IPS DF 6.9 (cell line): Measurements from ENCODE around the gene TELO2.

Source experiments
- DNase-seq: peaks from one replicate; pipeline ENCODE4 v3.0.0-alpha.2; 2013; ENCODE audit warnings: low read depth, low spot score
- H3K27ac ChIP-seq: one replicate; pipeline ENCODE4 v1.5.1; 2013; ENCODE audit warnings: low read length, control low read depth
- H3K27me3 ChIP-seq: 2 replicates; pipeline ENCODE4 v1.6.1; 2013; ENCODE audit warnings: mild to moderate bottlenecking, low read length; ENCODE audit not compliant: control insufficient read depth, insufficient read depth
- H3K36me3 ChIP-seq: 2 replicates; pipeline ENCODE4 v1.6.1; 2013; ENCODE audit warnings: low read length; ENCODE audit not compliant: control insufficient read depth, insufficient read depth
- H3K4me1 ChIP-seq: 2 replicates; pipeline ENCODE4 v1.6.1; 2013; ENCODE audit warnings: low read length; ENCODE audit not compliant: control insufficient read depth, insufficient read depth
- H3K4me3 ChIP-seq: 2 replicates; pipeline ENCODE4 v1.5.1; 2013; ENCODE audit warnings: mild to moderate bottlenecking, low read length
- H3K9me3 ChIP-seq: 2 replicates; pipeline ENCODE4 v1.6.1; 2013; ENCODE audit warnings: low read length, inconsistent platforms; ENCODE audit not compliant: control insufficient read depth, insufficient read depth
- WGBS: extraction: QIAGEN DNeasy Blood & Tissue Kit; methylation state at CpG from one replicate; pipeline ENCODE4 v1.1.7; 2013; ENCODE audit warnings: mixed read lengths, missing lambda C conversion rate; ENCODE audit not compliant: insufficient read length, insufficient coverage; 5-methylcytosine and 5-hydroxymethylcytosine counted together

TELO2 gene

GRCh38 chr16:1450218-1450617, 42.9 kb upstream of the TELO2 start:
- H3K4me3 ChIP-seq: no peak overlapping the region
- H3K27ac ChIP-seq: no peak overlapping the region
- no peaks in the 10 kb centered on the region for H3K27me3 ChIP-seq
- no peaks in the 10 kb centered on the region for H3K4me1 ChIP-seq
- H3K9me3 ChIP-seq: no peaks in the 10 kb centered on the region
- DNase-seq: no peak
- H3K36me3 ChIP-seq: peaks cover 59% of the 10 kb centered on the region
- WGBS: no CpG with 5 or more reads among the region's 29 CpGs

- Histone ChIP-seq H3K36me3 (peaks cover 61% of the 10 kb centered on the region), H3K9me3 (no peaks in the 10 kb centered on the region), H3K4me1 (no peaks in the 10 kb centered on the region), H3K27ac (no peak overlapping the region), H3K27me3 (no peaks in the 10 kb centered on the region), H3K4me3 (no peak overlapping the region)
- DNase-seq: no peak
- no CpG with 5 or more reads among the region's 21 CpGs for WGBS
These were observed 42.3 kb upstream of the TELO2 start for GRCh38 chr16:1450841-1451240.

GRCh38 chr16:1451702-1452392, 41.3 kb upstream of the TELO2 start:
- H3K36me3 ChIP-seq: peaks cover 52% of the 10 kb centered on the region
- WGBS: no CpG with 5 or more reads among the region's 34 CpGs
- H3K4me1 ChIP-seq: no peaks in the 10 kb centered on the region
- H3K4me3 ChIP-seq: no peak overlapping the region
- H3K9me3 ChIP-seq: no peaks in the 10 kb centered on the region
- no peak overlapping the region for H3K27ac ChIP-seq
- H3K27me3 ChIP-seq: no peaks in the 10 kb centered on the region
- DNase-seq: no peak

GRCh38 chr16:1452530-1452929, 40.6 kb upstream of the TELO2 start:
- H3K27ac ChIP-seq: no peak overlapping the region
- DNase-seq: no peak
- H3K4me1 ChIP-seq: no peaks in the 10 kb centered on the region
- no peaks in the 10 kb centered on the region for H3K9me3 ChIP-seq
- H3K4me3 ChIP-seq: no peak overlapping the region
- H3K36me3 ChIP-seq: peaks cover 50% of the 10 kb centered on the region
- WGBS: no CpG with 5 or more reads among the region's 20 CpGs
- H3K27me3 ChIP-seq: no peaks in the 10 kb centered on the region

- Histone ChIP-seq H3K27me3 (no peaks in the 10 kb centered on the region), H3K9me3 (no peaks in the 10 kb centered on the region), H3K4me3 (no peak overlapping the region), H3K27ac (no peak overlapping the region), H3K36me3 (peaks cover 45% of the 10 kb centered on the region), H3K4me1 (no peaks in the 10 kb centered on the region)
- no CpG with 5 or more reads among the region's 19 CpGs for WGBS
- no peak for DNase-seq
These were observed 39.8 kb upstream of the TELO2 start for GRCh38 chr16:1453316-1453715.

GRCh38 chr16:1454561-1454960, 38.6 kb upstream of the TELO2 start:
- H3K36me3 ChIP-seq: peaks cover 40% of the 10 kb centered on the region

GRCh38 chr16:1455190-1456171, 37.7 kb upstream of the TELO2 start:
- Histone ChIP-seq H3K27ac (no peak overlapping the region), H3K4me1 (no peaks in the 10 kb centered on the region), H3K27me3 (no peaks in the 10 kb centered on the region), H3K9me3 (no peaks in the 10 kb centered on the region), H3K36me3 (peaks cover 44% of the 10 kb centered on the region), H3K4me3 (no peak overlapping the region)
- WGBS: no CpG with 5 or more reads among the region's 41 CpGs
- no peak for DNase-seq

More at GRCh38 chr16:1454561-1454960, 38.6 kb upstream of the TELO2 start:
- H3K9me3 ChIP-seq: no peaks in the 10 kb centered on the region
- H3K27me3 ChIP-seq: no peaks in the 10 kb centered on the region
- WGBS: no CpG with 5 or more reads among the region's 17 CpGs
- DNase-seq: no peak
- no peak overlapping the region for H3K4me3 ChIP-seq
- no peaks in the 10 kb centered on the region for H3K4me1 ChIP-seq
- no peak overlapping the region for H3K27ac ChIP-seq

- no peak overlapping the region for H3K4me3 ChIP-seq
- no peaks in the 10 kb centered on the region for H3K9me3 ChIP-seq
- H3K27ac ChIP-seq: no peak overlapping the region
- no peaks in the 10 kb centered on the region for H3K4me1 ChIP-seq
- peaks cover 45% of the 10 kb centered on the region for H3K36me3 ChIP-seq
- no CpG with 5 or more reads among the region's 16 CpGs for WGBS
- no peaks in the 10 kb centered on the region for H3K27me3 ChIP-seq
- DNase-seq: no peak
These were observed 36.2 kb upstream of the TELO2 start for GRCh38 chr16:1456951-1457350.

GRCh38 chr16:1457489-1458245, 35.5 kb upstream of the TELO2 start:
- H3K4me3 ChIP-seq: no peak overlapping the region
- DNase-seq: no peak
- WGBS: no CpG with 5 or more reads among the region's 42 CpGs
- no peaks in the 10 kb centered on the region for H3K9me3 ChIP-seq
- peaks cover 38% of the 10 kb centered on the region for H3K36me3 ChIP-seq
- no peaks in the 10 kb centered on the region for H3K4me1 ChIP-seq
- no peak overlapping the region for H3K27ac ChIP-seq
- H3K27me3 ChIP-seq: no peaks in the 10 kb centered on the region

- no peaks in the 10 kb centered on the region for H3K9me3 ChIP-seq
- H3K27me3 ChIP-seq: no peaks in the 10 kb centered on the region
- no peak overlapping the region for H3K4me3 ChIP-seq
- H3K4me1 ChIP-seq: no peaks in the 10 kb centered on the region
- peaks cover 37% of the 10 kb centered on the region for H3K36me3 ChIP-seq
- no peak overlapping the region for H3K27ac ChIP-seq
- DNase-seq: no peak
- no CpG with 5 or more reads among the region's 26 CpGs for WGBS
These were observed 34.7 kb upstream of the TELO2 start for GRCh38 chr16:1458336-1458976.
